CD14-positive monocyte (primary cell): ENCODE results near the gene MAPRE2. TPM values are rescaled to one million over a fixed set of nuclear protein-coding genes. Genes with fewer than 3 reads are reported as not detected.

ENCODE experiments used
- DNase-seq, 3 donors: peaks; one replicate each; pipeline ENCODE4 v3.0.0-alpha.2; 2011 to 2022
- H2AFZ ChIP-seq: 2 replicates; pipeline ENCODE4 v1.6.0; 2012; ENCODE audit warnings: mild to moderate bottlenecking, low read depth, low read length, inconsistent platforms; ENCODE audit not compliant: insufficient read depth, poor library complexity, severe bottlenecking
- H3K27ac ChIP-seq, 2 donors: 1 replicate in 1 of 2; 2 replicates in 1 of 2; pipeline ENCODE4 v1.5.1; 2012 to 2013; ENCODE audit warnings: low read length in 2 of 2, control low read depth in 1 of 2, inconsistent platforms in 1 of 2, low read depth in 1 of 2, mild to moderate bottlenecking in 1 of 2
- H3K27me3 ChIP-seq, 2 donors: one replicate each; pipeline versions ENCODE4 v1.6.0 to v1.6.1; 2011 to 2013; ENCODE audit warnings: low read length in 2 of 2; ENCODE audit not compliant: control insufficient read depth in 2 of 2, insufficient read depth in 2 of 2
- H3K36me3 ChIP-seq, 2 donors: replicated peaks in 1 of 2; 1 replicate in 1 of 2; 2 replicates in 1 of 2; pipeline versions ENCODE4 v1.5.1 to v1.6.1; 2012 to 2013; ENCODE audit warnings: low read length in 2 of 2, control low read depth in 1 of 2, inconsistent platforms in 1 of 2, mild to moderate bottlenecking in 1 of 2; ENCODE audit not compliant: insufficient read depth in 2 of 2, control insufficient read depth in 1 of 2
- H3K4me1 ChIP-seq, 2 donors: 1 replicate in 1 of 2; 2 replicates in 1 of 2; pipeline versions ENCODE4 v1.5.1 to v1.6.1; 2012 to 2013; ENCODE audit warnings: low read length in 2 of 2, control low read depth in 1 of 2, inconsistent platforms in 1 of 2, mild to moderate bottlenecking in 1 of 2, moderate library complexity in 1 of 2; ENCODE audit not compliant: insufficient read depth in 2 of 2, control insufficient read depth in 1 of 2
- H3K4me2 ChIP-seq: replicated peaks from 2 replicates; pipeline ENCODE3; 2012; ENCODE audit warnings: low read length, moderate library complexity, mild to moderate bottlenecking; ENCODE audit not compliant: poor library complexity, severe bottlenecking; ENCODE audit errors: extremely low read depth
- H3K4me3 ChIP-seq, 3 experiments: fragments of 200-600 bp in 1 of 3; sonication (generic) in 1 of 3; replicated peaks in 1 of 3; 1 replicate in 2 of 3; 2 replicates in 1 of 3; pipeline ENCODE4 v1.5.1; 2011 to 2013; ENCODE audit warnings: low read length in 3 of 3, mild to moderate bottlenecking in 3 of 3, control low read depth in 2 of 3, low read depth in 2 of 3, inconsistent platforms in 1 of 3, moderate library complexity in 1 of 3
- H3K79me2 ChIP-seq: 2 replicates; pipeline ENCODE4 v1.6.0; 2012; ENCODE audit warnings: mild to moderate bottlenecking, control low read depth, inconsistent platforms, low read length, moderate library complexity; ENCODE audit not compliant: insufficient read depth
- H3K9ac ChIP-seq: 2 replicates; pipeline ENCODE4 v1.6.0; 2017; ENCODE audit warnings: low read length, mild to moderate bottlenecking; ENCODE audit not compliant: insufficient read depth, poor library complexity, severe bottlenecking
- H3K9me3 ChIP-seq, 2 donors: replicated peaks in 1 of 2; 1 replicate in 1 of 2; 2 replicates in 1 of 2; pipeline versions ENCODE4 v1.5.1 to v1.6.1; 2012 to 2013; ENCODE audit warnings: low read length in 2 of 2, control low read depth in 1 of 2; ENCODE audit not compliant: control insufficient read depth in 1 of 2, insufficient read depth in 1 of 2
- H4K20me1 ChIP-seq: 2 replicates; pipeline ENCODE4 v1.6.0; 2012; ENCODE audit warnings: mild to moderate bottlenecking, low read length, control low read depth, moderate library complexity; ENCODE audit not compliant: insufficient read depth
- H3K27ac Mint-ChIP-seq, 7 donors: one replicate each; pipeline ENCODE4 v1.8.0; 2020; ENCODE audit warnings: mild to moderate bottlenecking in 7 of 7, mixed read lengths in 7 of 7, moderate library complexity in 6 of 7, inconsistent platforms in 2 of 7
- H3K27me3 Mint-ChIP-seq, 3 donors: one replicate each; pipeline ENCODE4 v1.8.0; 2021 to 2022; ENCODE audit warnings: low read depth in 3 of 3, mild to moderate bottlenecking in 3 of 3, mixed read lengths in 3 of 3, moderate library complexity in 3 of 3, inconsistent platforms in 1 of 3
- H3K36me3 Mint-ChIP-seq, 2 donors: one replicate each; pipeline ENCODE4 v1.8.0; 2020; ENCODE audit warnings: mixed read lengths in 2 of 2, inconsistent platforms in 1 of 2, mild to moderate bottlenecking in 1 of 2
- H3K4me1 Mint-ChIP-seq: one replicate; pipeline ENCODE4 v1.8.0; 2020; ENCODE audit warnings: mild to moderate bottlenecking, mixed read lengths
- H3K4me3 Mint-ChIP-seq, 2 donors: one replicate each; pipeline ENCODE4 v1.8.0; 2020; ENCODE audit warnings: mild to moderate bottlenecking in 2 of 2, mixed read lengths in 2 of 2, moderate library complexity in 1 of 2
- H3K9me3 Mint-ChIP-seq, 7 donors: one replicate each; pipeline ENCODE4 v1.8.0; 2020 to 2022; ENCODE audit warnings: mixed read lengths in 7 of 7, mild to moderate bottlenecking in 6 of 7, moderate library complexity in 6 of 7, inconsistent platforms in 2 of 7
- CTCF ChIP-seq: fragments of 200-600 bp; IDR thresholded peaks from one replicate; pipeline ENCODE4 v1.8.0; 2022; ENCODE audit warnings: antibody characterized with exemption, mild to moderate bottlenecking
- WGBS: methylation state at CpG from one replicate; pipeline ENCODE4 v1.1.5; 2013; ENCODE audit warnings: missing lambda C conversion rate; ENCODE audit not compliant: insufficient coverage; 5-methylcytosine and 5-hydroxymethylcytosine counted together
- intact Hi-C, 2 donors: fragments of 100-400 bp; cut with micrococcal nuclease; formaldehyde crosslinking; loops; one replicate each; pipeline versions ENCODE4 v1.15.0 to v1.15.1; 2023
- polyA plus RNA-seq, 3 donors: library from polyadenylated mRNA; depleted of rRNA in 1 of 3; unstranded in 2 of 3; stranded (reverse) in 1 of 3; fragments of 300-500 nt in 2 of 3; fragments of >200 nt in 1 of 3; fragmentation: Illumina TruSeq in 2 of 3; gene quantifications; 1 replicate in 2 of 3; 2 replicates in 1 of 3; pipeline ENCODE4 v1.2.3, GENCODE V29; 2012 to 2021

The MAPRE2 gene
- polyA plus RNA-seq, 3 donors = 22.0 to 48.1 (median 37.1) TPM

DNA sequence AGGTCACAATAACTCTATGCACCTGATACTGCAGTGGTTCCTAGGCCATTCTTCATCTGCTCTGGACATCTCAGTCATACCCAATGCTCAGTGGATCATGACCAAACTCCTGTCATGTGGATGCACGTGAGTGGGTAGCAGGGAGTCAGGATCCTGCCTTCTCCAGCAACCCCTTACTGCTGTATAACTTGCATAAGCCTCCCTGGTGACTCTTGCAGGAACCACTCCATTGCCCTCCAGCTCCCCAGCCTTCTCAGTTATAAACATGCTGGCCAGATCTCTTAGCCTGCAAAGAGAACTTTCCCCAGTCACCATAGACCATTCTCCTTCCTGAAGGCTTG lies 101.0 kb downstream of the MAPRE2 start:
- Histone ChIP-seq H3K27me3 (no peaks in the 10 kb centered on the region), H3K36me3 (peaks cover 8 to 43% of the 10 kb centered on the region in 2 donors), H3K9ac (no peak overlapping the region), H3K4me1 (peaks cover 3 to 4% of the 10 kb centered on the region in 2 donors), H3K27ac (no peak overlapping the region), H3K79me2 (no peaks in the 10 kb centered on the region), H2AFZ (no peak overlapping the region), H4K20me1 (no peaks in the 10 kb centered on the region), H3K9me3 (no peaks in the 10 kb centered on the region), H3K4me2 (no peak overlapping the region), H3K4me3 (no peak overlapping the region)
- Mint-ChIP-seq H3K36me3 (peaks cover 37 to 38% of the 10 kb centered on the region in 2 donors), H3K4me3 (no peak overlapping the region), H3K27ac (peak overlapping the region in 1 of 7 donors; percentile 31), H3K9me3 (peaks cover 0 to 3% (median 0%) of the 10 kb centered on the region in 7 donors), H3K27me3 (no peaks in the 10 kb centered on the region), H3K4me1 (peaks cover 11% of the 10 kb centered on the region)
- intact Hi-C loops = loop anchor here (2.0 to 10.0 kb wide), 2 partner anchors 135 to 137 kb away; no protein-coding TSS in a partner anchor
- WGBS = 71% methylated on average over 1 of the region's 1 CpG
- no peak for TF ChIP-seq CTCF
- DNase-seq = no peak

GRCh38 chr18:35143622-35144596 lies 102.7 kb downstream of the MAPRE2 start:
- Mint-ChIP-seq H3K9me3 (peaks cover 0 to 4% (median 1%) of the 10 kb centered on the region in 7 donors), H3K4me1 (peaks cover 11% of the 10 kb centered on the region), H3K4me3 (no peak overlapping the region), H3K27me3 (no peaks in the 10 kb centered on the region), H3K36me3 (peaks cover 26 to 28% of the 10 kb centered on the region in 2 donors), H3K27ac (no peak overlapping the region)
- Histone ChIP-seq H2AFZ (no peak overlapping the region), H3K9ac (no peak overlapping the region), H3K9me3 (no peaks in the 10 kb centered on the region), H3K4me2 (no peak overlapping the region), H3K4me3 (no peak overlapping the region), H3K27ac (no peak overlapping the region), H3K27me3 (no peaks in the 10 kb centered on the region), H4K20me1 (no peaks in the 10 kb centered on the region), H3K36me3 (peaks cover 6 to 28% of the 10 kb centered on the region in 2 donors), H3K79me2 (no peaks in the 10 kb centered on the region), H3K4me1 (peaks cover 3 to 4% of the 10 kb centered on the region in 2 donors)
- WGBS = 33% methylated on average over 4 of the region's 8 CpGs
- TF ChIP-seq CTCF = peak; percentile 50
- peak in 2 of 3 donors; percentile 25 to 26 for DNase-seq
- intact Hi-C loops = loop anchor here (2.0 to 10.0 kb wide), 2 partner anchors 137 to 139 kb away; no protein-coding TSS in a partner anchor
